ENCODE data around the gene SPEN.
"Not testable (repeated sequence)": the region's sequence is repeated elsewhere in the genome, so short reads cannot be mapped to it uniquely, and the experiment has no call there.

Gene SPEN

GRCh38 chr1:15833069-15833679, 14.3 kb upstream of the SPEN start:
- DNase-seq (ENCODE audit: low read depth in 2 of 2), result no peak

- DNase-seq (ENCODE audit: low read depth in 2 of 2), result no peak
Observed at GRCh38 chr1:15833842-15834405, 13.6 kb upstream of the SPEN start.

- DNase-seq (ENCODE audit: low read depth in 2 of 2), result peak; percentile 76
Observed at GRCh38 chr1:15834406-15835204, 12.9 kb upstream of the SPEN start.

DNA sequence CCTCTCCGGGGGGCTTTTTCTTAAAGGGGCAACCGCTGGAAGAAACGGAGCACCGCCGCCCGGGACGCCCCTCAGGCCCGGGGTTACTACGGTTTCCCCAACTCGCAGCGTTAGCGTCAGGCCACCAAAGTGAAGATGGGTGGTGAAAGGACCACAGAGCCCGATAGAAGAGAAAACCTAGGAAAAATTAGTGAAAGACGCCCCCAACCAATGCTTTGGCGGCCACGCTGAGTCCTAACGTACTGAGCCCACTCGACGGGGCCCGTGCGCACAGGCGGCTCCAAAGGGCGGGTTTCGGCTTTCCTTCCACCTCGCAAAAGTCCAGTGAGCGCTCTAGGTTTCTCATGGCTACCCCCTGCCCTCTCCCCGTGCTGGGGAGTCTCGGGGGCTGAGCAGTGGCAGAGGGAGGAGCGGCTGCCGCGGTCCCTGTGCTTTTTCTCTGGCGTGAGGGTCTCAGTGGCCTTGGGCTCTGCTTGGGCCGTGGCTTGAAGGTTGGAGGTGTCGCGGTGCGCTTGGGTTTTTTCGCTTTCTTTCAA, 12.2 kb upstream of the SPEN start:
- DNase-seq (ENCODE audit: low read depth in 2 of 2), result no peak

DNA sequence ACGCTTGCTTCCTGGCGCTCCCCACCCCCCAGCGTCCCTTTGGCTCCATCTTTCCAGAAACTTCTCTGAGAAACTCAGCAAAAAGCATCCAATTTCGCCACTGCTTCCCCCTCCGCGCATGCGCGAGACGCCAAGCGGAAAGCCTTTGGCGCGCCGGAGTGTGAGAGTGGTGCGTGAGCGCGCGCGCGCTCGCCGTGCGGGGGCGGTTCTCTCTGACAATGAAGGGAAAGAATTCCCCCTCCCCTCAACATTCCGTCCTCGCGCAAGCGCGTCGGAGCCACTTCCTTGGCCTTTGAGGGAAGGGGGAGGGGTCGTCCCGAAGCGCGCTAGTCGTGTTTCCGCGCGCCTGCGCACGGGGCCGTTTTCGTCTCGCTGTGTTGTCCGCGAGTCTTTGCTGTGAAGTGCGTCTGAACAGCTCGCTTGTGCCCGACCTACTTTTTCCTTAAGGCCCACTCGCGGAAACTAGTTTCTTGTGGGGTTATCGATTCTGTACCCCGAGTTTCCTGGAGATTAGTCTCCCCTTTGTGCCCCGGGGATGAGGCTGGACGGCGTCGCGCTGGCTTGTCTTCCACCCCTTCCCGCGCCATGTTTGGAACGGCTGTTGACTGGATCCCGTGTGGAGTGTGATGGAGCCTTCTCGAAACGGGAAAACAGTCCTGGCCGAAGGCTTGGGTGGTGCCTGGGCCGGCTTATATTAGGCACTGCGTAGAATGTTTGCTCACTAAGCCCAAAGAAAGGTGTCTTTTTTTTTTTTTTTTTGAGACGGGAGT, 11.6 kb upstream of the SPEN start:
- peak; percentile 99 for DNase-seq (ENCODE audit: low read depth in 2 of 2)

- DNase-seq (ENCODE audit: low read depth in 2 of 2), result not testable (repeated sequence)
Observed at GRCh38 chr1:15836511-15836771, 11.1 kb upstream of the SPEN start.

GRCh38 chr1:15836772-15837669, 10.5 kb upstream of the SPEN start:
- DNase-seq (ENCODE audit: low read depth in 2 of 2), result no peak

- no peak for DNase-seq (ENCODE audit: low read depth in 2 of 2)
Observed at GRCh38 chr1:15837931-15838330, 9.6 kb upstream of the SPEN start.

DNA sequence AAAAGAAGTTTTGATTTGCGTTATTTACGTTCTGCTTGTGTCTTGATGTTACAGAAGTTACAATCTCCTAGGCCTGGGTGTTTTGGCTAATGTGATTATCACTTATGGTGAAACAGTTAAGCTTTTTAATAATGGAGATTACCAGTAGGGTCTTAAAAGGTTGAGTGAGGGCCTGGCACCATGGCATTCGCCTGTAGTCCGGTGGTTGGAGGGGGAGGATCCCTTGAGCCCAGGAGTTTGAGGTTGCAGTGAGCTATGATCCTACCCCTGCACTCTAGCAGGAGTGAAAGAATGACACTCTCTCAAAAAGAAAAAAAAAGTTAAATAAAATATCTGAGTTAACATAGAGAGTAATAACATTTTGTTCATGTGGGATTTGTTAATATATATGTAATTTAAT, 8.8 kb upstream of the SPEN start:
- no peak for DNase-seq (ENCODE audit: low read depth in 2 of 2)

- DNase-seq (ENCODE audit: low read depth in 2 of 2), result no peak
Observed at GRCh38 chr1:15843826-15844572, 3.5 kb upstream of the SPEN start.

DNA sequence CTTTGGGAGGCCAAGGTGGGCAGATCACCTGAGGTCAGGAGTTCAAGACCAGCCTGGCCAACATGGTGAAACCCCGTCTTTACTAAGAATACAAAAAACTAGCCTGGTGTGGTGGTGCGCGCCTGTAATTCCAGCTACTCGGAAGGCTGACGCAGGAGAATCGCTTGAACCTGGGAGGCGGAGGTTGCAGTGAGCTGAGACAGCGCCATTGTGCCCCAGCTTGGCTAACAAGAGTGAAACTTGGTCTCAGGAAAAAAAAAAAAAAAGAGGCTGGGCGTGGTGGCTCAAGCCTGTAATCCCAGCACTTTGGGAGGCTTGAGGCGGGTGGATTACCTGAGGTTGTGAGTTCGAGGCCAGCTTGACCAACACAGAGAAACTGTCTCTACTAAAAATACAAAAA, 1.5 kb upstream of the SPEN start:
- not testable (repeated sequence) for DNase-seq (ENCODE audit: low read depth in 2 of 2)

GRCh38 chr1:15847893-15848142, 311 bp downstream of the SPEN start:
- no peak for DNase-seq (ENCODE audit: low read depth in 2 of 2)

- no peak for DNase-seq (ENCODE audit: low read depth in 2 of 2)
Observed at GRCh38 chr1:15848143-15848928, 829 bp downstream of the SPEN start.

- DNase-seq (ENCODE audit: low read depth in 2 of 2), result peak; percentile 51 to 63
Observed at GRCh38 chr1:15848929-15849774, 1.6 kb downstream of the SPEN start.

GRCh38 chr1:15849775-15850324, 2.3 kb downstream of the SPEN start:
- DNase-seq (ENCODE audit: low read depth in 2 of 2), result no peak

DNA sequence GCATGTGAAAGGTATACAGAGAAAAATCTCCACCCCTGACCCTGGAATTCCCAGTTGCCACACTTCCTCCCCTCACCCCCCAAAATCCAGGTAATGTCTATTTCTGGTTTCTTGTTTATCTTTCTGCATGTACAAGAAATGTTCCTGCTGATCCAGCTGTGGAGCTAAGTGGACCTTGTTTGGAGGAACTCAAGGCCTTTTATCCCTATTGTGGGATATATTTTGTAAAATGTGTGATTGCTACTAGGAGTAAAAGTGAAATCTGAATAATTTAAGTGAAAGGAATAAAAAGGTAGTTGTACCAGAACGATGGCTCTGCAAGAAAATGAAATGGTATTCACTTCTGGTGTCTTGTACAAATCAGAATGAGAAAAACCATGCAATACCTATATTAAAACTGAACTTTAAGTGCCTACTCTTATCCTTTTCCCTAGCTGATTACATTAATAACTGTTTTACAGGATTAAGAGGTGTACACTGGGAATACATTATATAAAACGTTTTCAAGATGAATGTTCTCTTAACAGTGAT, 3.0 kb downstream of the SPEN start:
- DNase-seq (ENCODE audit: low read depth in 2 of 2), result no peak

DNA sequence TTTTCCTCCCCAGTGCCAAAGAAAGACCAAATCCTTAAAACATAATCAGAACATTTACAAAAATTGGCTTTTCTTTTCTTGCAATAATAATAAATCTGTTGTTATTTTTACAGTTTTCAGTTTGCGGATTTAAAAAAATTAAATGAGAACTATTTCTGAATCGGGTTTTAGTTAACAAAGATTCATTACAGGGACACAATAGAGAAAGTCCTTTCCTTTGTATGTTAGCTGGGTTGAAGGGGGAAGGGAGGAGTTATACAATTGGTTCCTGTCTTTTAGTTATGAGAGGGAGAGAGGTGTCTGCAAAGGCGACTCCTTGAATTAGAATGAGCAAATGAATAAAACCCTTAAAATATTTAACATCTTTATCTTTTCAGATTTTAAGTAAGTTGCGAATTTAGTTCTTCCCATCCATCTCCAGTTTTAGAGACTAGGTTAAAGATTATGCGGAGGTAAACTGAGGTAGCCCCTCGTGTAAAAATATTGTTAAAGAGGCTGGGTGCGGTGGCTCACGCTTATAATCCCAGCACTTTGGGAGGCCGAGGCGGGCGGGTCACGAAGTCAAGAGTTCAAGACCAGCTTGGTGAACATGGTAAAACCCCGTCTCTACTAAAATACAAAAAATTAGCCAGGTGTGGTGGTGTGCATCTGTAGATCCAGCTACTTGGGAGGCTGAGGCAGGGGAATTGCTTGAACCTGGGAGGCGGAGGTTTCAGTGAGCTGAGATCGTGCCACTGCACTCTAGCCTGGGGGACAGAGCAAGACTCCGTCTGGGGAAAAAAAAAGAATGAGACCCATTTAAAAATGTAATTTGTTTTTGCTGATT, 3.9 kb downstream of the SPEN start:
- no peak for DNase-seq (ENCODE audit: low read depth in 2 of 2)
